Activated T-helper 1 cell treated with anti-CD3 and anti-CD28 coated beads, Interleukin-12 subunit alpha, Interleukin-12 subunit beta, Interleukin-2, Interleukin-4 antibody, amounts not matched to agents 30 ng/mL and 10 ng/mL and 1 ng/mL, durations not matched to agents 14 hours and 24 hours and 36 hours (primary cell): ENCODE data around the gene LCE3B. TPM values are rescaled to one million over a fixed set of nuclear protein-coding genes. Genes with fewer than 3 reads are reported as not detected.

Experiments
- total RNA-seq: library from RNA; stranded (reverse); gene quantifications from 2 replicates; pipeline ENCODE4 v1.2.3, GENCODE V29; 2022

The LCE3B gene
- total RNA-seq, 1 donor from 2014 or later, result not detected

Other genes with a start within 250 kb of the LCE3B start
- not detected in 2 replicates for gene CRNN, start 199.5 kb upstream of the LCE3B start, total RNA-seq
- not detected in 2 replicates for gene LCE5A, start 103.0 kb upstream of the LCE3B start, total RNA-seq
- gene CRCT1, start 99.3 kb upstream of the LCE3B start, total RNA-seq, result not detected in 2 replicates
- not detected in 2 replicates for gene LCE3E, start 47.0 kb upstream of the LCE3B start, total RNA-seq
- gene LCE3D, start 33.3 kb upstream of the LCE3B start, total RNA-seq, result not detected in 2 replicates
- gene LCE3C, start 13.6 kb upstream of the LCE3B start, total RNA-seq, result not detected in 2 replicates
- not detected in 2 replicates for gene LCE3A, start 9.3 kb downstream of the LCE3B start, total RNA-seq
- gene LCE2D, start 49.6 kb downstream of the LCE3B start, total RNA-seq, result not detected in 2 replicates
- not detected in 2 replicates for gene LCE2C, start 61.5 kb downstream of the LCE3B start, total RNA-seq
- not detected in 2 replicates for gene LCE2B, start 72.3 kb downstream of the LCE3B start, total RNA-seq
- not detected in 2 replicates for gene LCE2A, start 84.5 kb downstream of the LCE3B start, total RNA-seq
- gene LCE4A, start 94.3 kb downstream of the LCE3B start, total RNA-seq, result not detected in 2 replicates
- gene KPRP, start 144.2 kb downstream of the LCE3B start, total RNA-seq, result not detected in 2 replicates
- not detected in 2 replicates for gene LCE1F, start 161.3 kb downstream of the LCE3B start, total RNA-seq
- gene LCE1E, start 172.4 kb downstream of the LCE3B start, total RNA-seq, result not detected in 2 replicates
- gene LCE1D, start 182.9 kb downstream of the LCE3B start, total RNA-seq, result not detected in 2 replicates
- gene LCE1C, start 192.8 kb downstream of the LCE3B start, total RNA-seq, result not detected in 2 replicates
- not detected in 2 replicates for gene LCE1B, start 198.2 kb downstream of the LCE3B start, total RNA-seq
- not detected in 2 replicates for gene LCE1A, start 213.7 kb downstream of the LCE3B start, total RNA-seq
- not detected in 2 replicates for gene LCE6A, start 229.0 kb downstream of the LCE3B start, total RNA-seq
- not detected in 2 replicates for gene LCE7A, start 246.2 kb downstream of the LCE3B start, total RNA-seq